GM12801 (cell line): ENCODE measurements around the gene B4GALT2.

Experiments
- TF ChIP-seq, protein P1 (sequence below): IDR thresholded peaks from one replicate; pipeline ENCODE4 v1.5.1; 2011; ENCODE audit warnings: control low read depth; ENCODE audit not compliant: insufficient read length; ENCODE audit errors: extremely low read depth

Gene B4GALT2

DNA sequence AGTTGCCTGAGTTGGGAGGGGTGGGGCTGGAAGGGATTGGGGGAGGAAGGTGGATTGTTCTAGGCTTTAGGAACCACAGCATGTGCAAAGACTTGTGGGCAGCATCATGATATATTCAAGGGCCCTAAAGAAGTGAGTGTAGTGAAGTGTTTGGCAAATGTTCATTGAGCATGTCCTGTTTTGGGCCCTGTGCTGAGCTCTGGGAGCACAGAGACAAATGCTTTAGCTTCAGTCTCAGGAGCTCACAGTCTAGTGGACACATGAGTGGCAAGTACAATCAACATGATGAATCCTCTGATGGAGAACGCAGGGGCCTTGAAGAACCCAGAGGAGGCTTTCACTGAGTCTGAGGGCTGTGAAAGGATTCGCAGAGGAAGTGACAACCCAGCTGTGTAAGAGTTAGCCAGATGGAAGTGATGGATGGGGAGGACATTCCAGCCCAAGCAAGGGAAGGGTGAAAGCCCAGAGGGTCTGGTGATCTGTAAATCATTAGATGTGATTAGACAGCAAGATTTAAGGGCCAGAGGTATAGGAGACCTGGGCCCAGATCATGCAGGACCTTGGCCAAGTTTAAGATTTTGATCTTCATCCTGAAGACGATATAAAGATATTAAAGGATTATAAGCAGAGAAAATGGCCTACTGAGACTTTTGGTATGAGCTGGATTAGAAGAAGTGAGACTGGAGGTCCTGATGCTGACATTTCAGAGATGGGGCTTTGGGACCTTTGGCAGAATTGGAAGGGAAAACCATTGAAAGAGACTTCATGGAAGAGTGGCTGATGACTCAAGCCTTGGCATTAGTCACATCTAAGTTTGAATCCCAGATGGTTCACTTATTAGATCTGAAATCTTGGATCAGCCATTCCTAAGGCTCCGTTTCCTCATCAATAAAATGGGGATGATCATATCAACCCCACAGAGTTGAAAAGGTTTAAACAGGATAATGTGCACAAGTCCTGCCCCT lies 27.7 kb upstream of the B4GALT2 start:
- TF ChIP-seq, protein P1, sequence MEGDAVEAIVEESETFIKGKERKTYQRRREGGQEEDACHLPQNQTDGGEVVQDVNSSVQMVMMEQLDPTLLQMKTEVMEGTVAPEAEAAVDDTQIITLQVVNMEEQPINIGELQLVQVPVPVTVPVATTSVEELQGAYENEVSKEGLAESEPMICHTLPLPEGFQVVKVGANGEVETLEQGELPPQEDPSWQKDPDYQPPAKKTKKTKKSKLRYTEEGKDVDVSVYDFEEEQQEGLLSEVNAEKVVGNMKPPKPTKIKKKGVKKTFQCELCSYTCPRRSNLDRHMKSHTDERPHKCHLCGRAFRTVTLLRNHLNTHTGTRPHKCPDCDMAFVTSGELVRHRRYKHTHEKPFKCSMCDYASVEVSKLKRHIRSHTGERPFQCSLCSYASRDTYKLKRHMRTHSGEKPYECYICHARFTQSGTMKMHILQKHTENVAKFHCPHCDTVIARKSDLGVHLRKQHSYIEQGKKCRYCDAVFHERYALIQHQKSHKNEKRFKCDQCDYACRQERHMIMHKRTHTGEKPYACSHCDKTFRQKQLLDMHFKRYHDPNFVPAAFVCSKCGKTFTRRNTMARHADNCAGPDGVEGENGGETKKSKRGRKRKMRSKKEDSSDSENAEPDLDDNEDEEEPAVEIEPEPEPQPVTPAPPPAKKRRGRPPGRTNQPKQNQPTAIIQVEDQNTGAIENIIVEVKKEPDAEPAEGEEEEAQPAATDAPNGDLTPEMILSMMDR = no peak

DNA sequence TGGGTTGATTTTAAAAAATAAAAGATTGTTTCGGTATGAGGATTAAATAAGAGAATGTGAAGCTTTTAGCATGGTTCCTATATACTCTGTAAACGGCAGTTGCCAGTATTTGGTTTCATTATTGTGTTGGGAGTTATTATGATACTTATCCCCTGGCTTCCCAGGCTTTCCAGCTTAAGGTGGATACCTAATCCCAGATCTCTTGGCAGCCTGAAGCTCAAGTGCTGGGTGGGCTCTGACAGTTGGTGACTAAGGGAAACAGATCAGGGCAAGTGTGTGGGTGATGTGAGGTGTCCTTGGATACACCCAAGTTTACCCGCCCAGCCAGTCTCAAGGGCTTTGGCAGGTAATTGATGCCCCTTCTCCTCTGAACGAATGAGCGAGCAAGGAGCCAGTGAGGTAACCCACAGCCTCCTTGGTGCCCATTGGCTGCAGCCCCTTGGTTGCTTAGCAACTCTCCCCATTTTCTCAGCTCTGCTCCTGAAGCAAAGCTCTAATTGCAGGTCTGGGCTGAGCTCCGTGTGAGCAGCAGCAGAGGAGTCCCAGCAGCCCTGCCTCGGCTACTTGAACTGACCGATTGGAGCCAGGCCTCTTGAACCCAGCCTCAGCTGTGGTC lies 26.2 kb upstream of the B4GALT2 start:
- TF ChIP-seq, protein P1 = no peak

DNA sequence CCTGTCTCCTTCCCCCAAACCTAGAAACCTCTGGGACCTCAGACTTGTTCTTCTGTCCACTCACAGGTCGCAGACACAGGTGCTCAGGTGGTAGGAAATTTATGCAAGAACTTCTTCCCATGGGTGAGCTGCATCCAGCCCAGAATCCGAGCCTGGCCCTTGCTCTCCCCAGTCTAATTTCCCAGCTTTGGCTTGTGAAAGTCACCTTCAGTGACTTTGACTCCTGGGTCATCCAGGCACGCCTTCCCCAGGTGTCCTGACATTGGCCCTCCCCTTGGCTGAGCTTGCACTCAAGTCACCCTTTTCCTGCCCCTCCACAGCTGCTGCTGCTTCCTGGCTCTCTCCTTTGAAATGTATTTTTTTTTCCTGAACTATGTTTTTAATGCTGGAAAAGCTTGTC lies 25.6 kb upstream of the B4GALT2 start:
- TF ChIP-seq, protein P1 = no peak

DNA sequence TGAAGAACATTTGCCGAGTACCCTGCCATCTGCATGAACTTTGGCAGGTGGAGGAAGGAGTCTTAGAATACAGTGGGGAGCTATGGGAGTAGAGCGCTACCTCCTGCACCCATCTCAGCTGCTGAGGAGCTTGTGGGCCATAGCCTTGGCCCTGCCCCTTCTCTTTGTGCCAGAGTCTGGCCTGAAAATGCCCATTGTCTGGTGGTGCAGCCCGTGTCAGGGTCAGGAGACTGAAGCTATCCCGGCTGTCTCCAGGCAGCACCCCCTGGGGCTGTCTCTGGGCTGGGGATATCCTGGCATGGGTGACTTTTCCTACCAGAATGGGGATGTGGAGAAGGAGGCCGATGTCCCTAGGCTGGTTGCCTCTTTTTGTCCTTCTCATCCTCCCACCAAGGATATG lies 25.0 kb upstream of the B4GALT2 start:
- TF ChIP-seq, protein P1 = no peak

DNA sequence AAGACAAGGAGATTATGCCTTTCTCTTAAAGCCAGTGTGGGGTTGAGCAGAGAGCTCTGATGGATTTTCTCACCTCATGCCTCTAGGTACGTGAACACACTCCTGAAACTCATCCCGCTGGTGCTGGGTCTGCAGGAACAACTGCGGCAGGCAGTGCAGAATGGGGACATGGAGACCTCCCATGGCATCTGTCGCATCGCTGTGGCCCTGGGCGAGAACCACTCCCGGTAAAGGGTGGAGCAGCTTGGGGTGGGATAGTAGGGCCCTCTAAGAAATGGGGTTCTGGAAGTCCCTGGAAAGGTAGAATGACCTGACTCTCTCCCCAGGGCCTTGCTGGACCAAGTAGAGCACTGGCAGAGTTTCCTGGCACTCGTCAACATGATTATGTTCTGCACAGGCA lies 22.8 kb upstream of the B4GALT2 start:
- TF ChIP-seq, protein P1 = no peak

DNA sequence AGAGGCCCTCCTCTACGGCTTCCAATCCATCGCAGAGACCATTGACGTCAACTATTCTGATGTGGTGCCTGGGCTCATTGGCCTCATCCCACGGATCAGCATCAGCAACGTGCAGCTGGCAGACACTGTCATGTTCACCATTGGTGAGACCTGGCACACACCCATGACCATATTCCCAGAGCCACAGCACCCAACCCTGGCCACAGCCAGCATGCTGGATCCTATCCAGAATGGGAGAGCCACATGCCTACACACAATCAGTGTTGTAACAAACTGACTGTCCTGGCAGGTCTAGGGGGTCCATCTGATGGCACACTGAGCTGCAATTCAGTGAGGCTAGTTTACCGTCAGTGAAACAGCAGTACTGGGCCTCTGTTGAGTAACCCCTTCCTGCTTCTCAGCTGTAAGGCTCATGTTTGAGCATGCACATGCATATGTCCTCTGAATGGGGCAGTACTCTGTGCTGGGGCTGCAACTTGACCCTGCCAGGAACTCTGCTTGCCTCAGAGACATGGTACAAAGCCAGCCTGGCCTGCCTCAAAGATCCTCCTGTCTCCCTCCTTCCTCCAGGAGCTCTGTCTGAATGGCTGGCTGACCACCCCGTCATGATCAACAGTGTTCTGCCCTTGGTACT lies 21.5 kb upstream of the B4GALT2 start:
- TF ChIP-seq, protein P1 = no peak
